ENCODE results near the gene GHRHR.

Gene GHRHR

GRCh38 chr7:30984359-30985107 lies 20.8 kb downstream of the GHRHR start:
- DNase-seq (ENCODE audit: low spot score) (peak; percentile 71), FAIRE-seq (peak; percentile 46)

GRCh38 chr7:30985756-30986155 lies 22.0 kb downstream of the GHRHR start:
- peak; percentile 68 for FAIRE-seq
- no peak for DNase-seq (ENCODE audit: low spot score)

- FAIRE-seq = no peak
- no peak for DNase-seq (ENCODE audit: low spot score)
Observed at GRCh38 chr7:30986331-30986730, 22.6 kb downstream of the GHRHR start.

GRCh38 chr7:30986738-30987137 lies 23.0 kb downstream of the GHRHR start:
- FAIRE-seq (no peak), DNase-seq (ENCODE audit: low spot score) (no peak)

GRCh38 chr7:30987178-30987577 lies 23.4 kb downstream of the GHRHR start:
- DNase-seq (ENCODE audit: low spot score) (no peak), FAIRE-seq (no peak)

GRCh38 chr7:30987936-30988335 lies 24.2 kb downstream of the GHRHR start:
- no peak for DNase-seq (ENCODE audit: low spot score)
- no peak for FAIRE-seq

GRCh38 chr7:30988351-30989005 lies 24.7 kb downstream of the GHRHR start:
- DNase-seq (ENCODE audit: low spot score) (no peak), FAIRE-seq (no peak)

GRCh38 chr7:30989008-30989823 lies 25.5 kb downstream of the GHRHR start:
- FAIRE-seq = peak; percentile 55
- no peak for DNase-seq (ENCODE audit: low spot score)

GRCh38 chr7:30989824-30990672 lies 26.3 kb downstream of the GHRHR start:
- peak; percentile 40 for FAIRE-seq
- DNase-seq (ENCODE audit: low spot score) = no peak

GRCh38 chr7:30990673-30991170 lies 27.0 kb downstream of the GHRHR start:
- DNase-seq (ENCODE audit: low spot score) = no peak
- no peak for FAIRE-seq

- no peak for DNase-seq (ENCODE audit: low spot score)
- FAIRE-seq = peak; percentile 93
Observed at GRCh38 chr7:30992414-30992813, 28.7 kb downstream of the GHRHR start.

GRCh38 chr7:30994206-30995100 lies 30.7 kb downstream of the GHRHR start:
- FAIRE-seq (no peak), DNase-seq (ENCODE audit: low spot score) (no peak)

- DNase-seq (ENCODE audit: low spot score) (no peak), FAIRE-seq (no peak)
Observed at GRCh38 chr7:30995536-30995935, 31.8 kb downstream of the GHRHR start.

- DNase-seq (ENCODE audit: low spot score) = no peak
- FAIRE-seq = no peak
Observed at GRCh38 chr7:30996256-30996655, 32.5 kb downstream of the GHRHR start.

GRCh38 chr7:30996883-30997282 lies 33.1 kb downstream of the GHRHR start:
- FAIRE-seq (no peak), DNase-seq (ENCODE audit: low spot score) (no peak)

- FAIRE-seq = no peak
Observed at GRCh38 chr7:30997316-30997715, 33.6 kb downstream of the GHRHR start.

GRCh38 chr7:30998180-30998579 lies 34.4 kb downstream of the GHRHR start:
- no peak for DNase-seq (ENCODE audit: low spot score)
- FAIRE-seq = no peak

More at GRCh38 chr7:30997316-30997715, 33.6 kb downstream of the GHRHR start:
- DNase-seq (ENCODE audit: low spot score) = no peak

- FAIRE-seq = no peak
- no peak for DNase-seq (ENCODE audit: low spot score)
Observed at GRCh38 chr7:31000161-31000693, 36.5 kb downstream of the GHRHR start.

GRCh38 chr7:31000779-31001178 lies 37.0 kb downstream of the GHRHR start:
- no peak for DNase-seq (ENCODE audit: low spot score)
- FAIRE-seq = no peak

- DNase-seq (ENCODE audit: low spot score) = no peak
- no peak for FAIRE-seq
Observed at GRCh38 chr7:31002256-31002655, 38.5 kb downstream of the GHRHR start.
